Activated CD8-positive, alpha-beta memory T cell treated with anti-CD3 and anti-CD28 coated beads, Interleukin-2, amount 50 U/mL, for 24 hours (primary cell): ENCODE results near the gene IL1RAPL1.
"Not testable (repeated sequence)": the region's sequence is repeated elsewhere in the genome, so short reads cannot be mapped to it uniquely, and the experiment has no call there.

Experiments
- DNase-seq: peaks from one replicate; pipeline ENCODE4 v3.0.0-alpha.2; 2020; ENCODE audit errors: extremely low read depth

Gene IL1RAPL1

DNA sequence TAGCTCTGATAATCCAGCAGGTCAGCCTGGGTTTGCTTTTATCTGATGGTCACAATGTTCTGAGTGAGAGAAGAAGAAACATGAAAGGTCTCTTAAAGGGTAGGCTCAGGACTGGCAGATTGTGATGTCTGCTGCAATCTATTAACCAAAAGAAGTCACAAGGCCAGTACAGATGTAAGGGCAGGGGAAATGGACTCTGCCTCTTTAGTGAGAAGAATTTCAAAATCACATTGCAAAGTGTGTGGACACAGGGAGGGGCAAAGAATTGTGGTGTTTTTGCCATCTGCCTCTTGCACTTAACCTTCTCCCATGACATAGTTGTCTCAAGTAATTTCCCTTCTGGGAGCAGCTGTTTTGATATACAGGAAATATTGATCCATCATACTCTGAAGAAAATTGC, 40.9 kb downstream of the IL1RAPL1 start:
- no peak for DNase-seq

DNA sequence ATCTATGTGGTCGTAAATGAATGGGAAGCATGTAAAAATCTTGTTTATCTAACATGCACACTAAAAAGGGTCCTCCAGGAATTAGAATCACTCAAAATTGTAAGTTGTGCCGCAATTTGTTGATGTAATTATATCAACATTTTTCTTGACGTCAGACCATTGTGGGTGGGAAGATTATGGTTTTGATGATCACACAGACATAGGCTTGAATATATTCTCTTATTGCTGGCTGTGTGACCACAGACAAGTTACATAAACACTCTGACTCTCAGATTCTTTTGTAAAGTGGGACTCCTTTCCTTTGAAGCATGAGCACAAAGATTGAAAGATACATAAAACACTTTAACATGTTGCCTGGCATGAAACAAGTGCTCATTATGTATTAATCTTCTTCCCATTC, 51.5 kb downstream of the IL1RAPL1 start:
- no peak for DNase-seq

DNA sequence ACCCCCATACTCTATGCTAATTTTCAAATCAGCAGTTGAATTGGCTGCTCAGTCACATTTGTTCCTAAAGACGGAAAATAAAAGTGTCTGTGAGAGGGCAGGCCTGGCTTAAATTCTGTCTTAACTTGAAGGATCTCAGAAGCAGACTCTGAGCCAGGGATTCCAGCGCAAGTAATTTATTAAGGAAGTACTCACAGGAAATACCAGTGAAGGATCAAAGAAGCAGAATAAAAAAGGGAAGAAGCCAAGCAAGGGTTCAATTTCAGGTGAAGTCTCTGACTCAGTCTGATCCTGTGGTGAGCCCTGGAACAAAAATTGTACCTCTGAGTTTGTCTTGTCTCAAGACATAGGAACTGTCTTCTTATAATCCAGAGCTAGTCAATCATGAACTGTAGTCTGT, 52.2 kb downstream of the IL1RAPL1 start:
- no peak for DNase-seq

DNA sequence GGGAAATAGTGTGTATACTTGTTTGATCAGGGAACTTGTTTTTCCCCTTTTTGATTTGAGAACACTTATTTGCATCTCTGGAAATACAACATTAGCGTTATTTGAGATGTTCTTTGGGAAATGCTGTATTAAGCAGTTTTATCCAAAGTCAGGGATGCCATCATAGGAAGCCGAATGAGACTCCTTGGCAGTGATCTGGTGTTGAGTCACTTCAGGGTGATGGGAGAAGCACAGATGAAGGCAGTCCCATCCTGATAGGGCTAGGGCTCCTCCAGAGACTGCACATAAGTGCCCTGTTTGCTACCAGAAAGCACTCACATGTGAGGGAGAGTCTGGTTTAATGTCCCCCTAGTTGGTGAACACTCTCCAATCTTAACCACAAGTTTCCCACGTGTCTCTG, 62.3 kb downstream of the IL1RAPL1 start:
- DNase-seq = no peak

DNA sequence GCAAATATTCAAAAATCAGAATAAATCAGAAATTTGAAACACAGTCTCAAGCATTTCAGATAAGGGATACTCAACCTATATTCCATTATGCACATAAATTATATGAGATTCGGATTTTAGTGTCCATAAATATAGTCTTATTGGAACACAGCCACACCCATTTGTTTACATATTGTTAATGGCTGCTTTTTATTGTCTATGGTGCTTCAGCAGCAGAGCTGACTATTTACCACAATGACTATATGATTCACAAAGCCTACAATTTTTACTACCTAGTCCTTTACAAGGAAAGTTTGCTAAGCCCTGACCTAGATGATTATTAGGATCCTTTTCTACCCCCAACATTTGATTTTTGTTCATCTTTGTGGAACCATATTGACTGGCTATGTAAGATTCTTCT, 63.9 kb downstream of the IL1RAPL1 start:
- no peak for DNase-seq

DNA sequence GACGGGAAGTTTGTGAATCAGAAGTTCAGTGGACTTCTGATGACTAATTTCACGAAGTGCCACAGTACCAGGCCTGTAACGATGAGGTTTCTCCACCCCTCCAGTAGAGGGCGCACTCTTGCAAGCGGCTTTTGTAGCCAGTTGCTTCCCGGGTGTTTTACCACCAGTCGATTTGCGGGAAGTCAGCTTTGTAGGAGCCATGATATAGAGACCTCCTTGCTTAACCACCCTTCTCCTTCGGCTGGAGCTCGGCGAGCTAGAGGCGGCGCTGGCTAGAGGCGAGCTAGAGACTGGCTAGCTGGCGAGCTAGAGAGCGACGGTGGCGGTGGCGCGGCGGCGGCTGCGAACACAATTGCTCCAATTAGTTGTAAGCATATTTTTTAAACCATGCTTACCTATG, 72.0 kb downstream of the IL1RAPL1 start:
- no peak for DNase-seq

DNA sequence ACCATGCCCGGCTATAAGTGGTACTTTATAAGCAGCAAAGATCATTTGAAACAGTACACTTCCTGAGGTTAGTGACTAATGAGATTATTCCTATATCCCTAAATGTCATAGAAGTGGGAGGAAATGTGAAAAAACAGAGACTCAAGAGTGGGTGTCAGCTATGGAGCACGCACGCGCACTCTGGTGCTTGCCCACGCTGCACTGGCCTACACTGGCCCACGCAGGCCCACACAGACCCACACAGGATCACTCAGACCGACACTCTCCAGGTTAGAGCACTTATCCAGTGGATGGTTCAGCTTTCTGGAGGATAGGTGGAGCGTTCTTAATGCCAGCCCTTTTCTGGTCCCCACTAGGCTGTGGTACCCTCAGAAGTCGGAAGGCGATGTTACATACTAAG, 78.5 kb downstream of the IL1RAPL1 start:
- DNase-seq = no peak

DNA sequence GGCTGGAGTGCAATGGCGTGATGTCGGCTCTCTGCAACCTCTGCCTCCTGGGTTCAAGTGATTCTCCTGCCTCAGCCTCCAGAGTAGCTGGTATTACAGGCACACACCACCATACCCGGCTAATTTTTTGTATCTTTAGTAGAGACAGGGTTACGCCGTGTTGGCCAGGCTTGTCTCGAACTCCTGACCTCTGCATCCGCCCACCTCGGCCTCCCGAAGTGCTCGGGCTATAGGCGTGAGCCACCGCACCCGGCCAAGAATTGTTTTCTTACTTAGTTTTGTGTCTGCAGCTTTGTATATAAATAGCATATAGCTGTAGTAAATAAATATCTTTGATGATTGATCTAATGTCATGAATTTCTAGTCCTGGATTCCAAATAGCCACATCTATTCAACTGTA, 81.1 kb downstream of the IL1RAPL1 start:
- no peak for DNase-seq

DNA sequence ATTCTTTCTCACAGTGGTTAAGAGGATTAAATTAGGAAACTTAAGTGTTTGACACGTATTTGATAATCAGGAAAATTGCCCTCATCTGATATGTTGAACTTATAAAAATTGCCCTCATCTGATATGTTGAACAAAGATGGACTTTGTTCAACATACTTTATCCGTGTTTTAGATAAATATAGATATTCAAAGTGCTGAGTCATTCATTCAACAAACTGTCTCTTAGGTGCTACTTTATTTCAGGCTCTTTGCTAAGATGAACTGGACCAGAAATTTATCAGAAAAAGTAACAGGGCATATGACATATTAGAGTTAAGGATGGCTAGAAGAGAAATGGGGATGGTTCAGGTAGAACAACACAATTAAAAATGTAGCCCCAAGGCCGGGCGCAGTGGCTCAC, 81.7 kb downstream of the IL1RAPL1 start:
- no peak for DNase-seq

DNA sequence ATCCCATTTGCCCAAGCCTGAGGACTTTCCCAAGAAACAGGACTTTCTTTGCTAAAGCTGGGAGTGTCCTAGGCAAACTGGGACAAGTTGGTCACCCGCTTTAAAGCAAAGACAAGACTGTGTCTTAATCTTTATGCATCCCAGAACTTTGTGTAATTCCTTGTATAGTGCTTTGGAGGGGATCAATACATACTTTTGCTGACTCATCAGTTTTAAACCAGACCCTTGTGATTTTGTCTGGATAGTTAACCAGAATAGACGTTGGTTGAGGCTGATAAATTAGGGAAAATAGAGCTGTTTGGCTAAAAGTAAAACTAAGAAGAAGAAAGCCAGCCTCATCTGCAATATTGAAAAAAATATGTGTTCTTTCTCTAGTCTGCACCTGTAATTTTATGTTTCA, 82.8 kb downstream of the IL1RAPL1 start:
- DNase-seq = no peak

DNA sequence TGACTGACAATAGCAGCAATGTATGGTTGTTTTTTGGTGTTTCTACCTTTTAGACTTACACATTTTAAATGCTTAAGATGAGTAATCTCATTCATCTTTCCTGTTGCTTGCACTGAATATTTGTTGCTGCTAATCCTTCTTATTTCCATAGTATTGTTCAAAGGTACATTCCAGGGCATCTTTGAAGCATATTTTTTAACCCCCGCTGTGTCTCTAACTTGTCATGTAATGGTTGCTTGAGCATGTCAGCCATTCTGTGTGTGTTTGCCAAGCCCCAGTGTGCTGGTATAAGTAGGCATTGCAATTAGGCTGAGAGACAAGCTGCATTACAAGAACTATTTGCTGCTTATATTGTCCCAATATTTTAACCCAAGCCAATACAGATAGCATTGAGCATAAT, 87.9 kb downstream of the IL1RAPL1 start:
- no peak for DNase-seq

DNA sequence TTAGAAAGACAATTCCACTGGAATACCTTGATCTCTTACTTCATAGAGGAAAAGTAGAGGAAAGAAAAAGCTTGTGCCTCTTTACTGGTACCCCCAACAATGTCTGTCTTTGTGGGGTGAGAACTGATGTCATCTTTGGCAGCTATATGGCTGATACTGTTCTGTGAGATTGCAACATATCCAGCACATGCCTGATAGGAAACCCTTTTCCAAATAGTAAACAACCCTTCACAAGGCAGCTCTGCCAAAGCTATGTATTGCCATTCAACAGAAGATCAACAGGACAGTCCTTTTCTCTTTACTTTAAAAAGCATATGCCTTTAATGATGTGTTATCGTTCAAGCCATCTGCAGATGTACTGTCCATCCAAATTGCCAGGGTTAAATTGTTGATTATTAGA, 105.9 kb downstream of the IL1RAPL1 start:
- DNase-seq = no peak

DNA sequence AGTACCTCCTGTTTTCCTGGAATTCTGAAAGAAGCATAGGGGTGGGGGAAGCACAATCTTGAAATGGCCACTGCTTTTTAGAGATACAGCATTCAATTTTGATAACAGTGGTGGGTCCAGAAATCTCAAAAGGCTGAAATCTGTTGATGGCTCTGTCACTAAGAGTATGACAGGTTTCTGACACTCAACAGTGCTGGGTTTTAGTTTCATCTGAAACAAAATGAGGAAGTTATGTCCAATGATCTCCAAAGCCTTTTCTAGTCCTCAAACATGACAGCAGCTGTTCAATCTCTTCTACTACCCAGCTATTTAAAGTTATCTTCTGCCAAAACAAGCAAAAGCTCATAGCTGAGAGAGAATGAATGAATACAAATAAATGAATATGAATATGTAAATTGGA, 110.5 kb downstream of the IL1RAPL1 start:
- DNase-seq = no peak

DNA sequence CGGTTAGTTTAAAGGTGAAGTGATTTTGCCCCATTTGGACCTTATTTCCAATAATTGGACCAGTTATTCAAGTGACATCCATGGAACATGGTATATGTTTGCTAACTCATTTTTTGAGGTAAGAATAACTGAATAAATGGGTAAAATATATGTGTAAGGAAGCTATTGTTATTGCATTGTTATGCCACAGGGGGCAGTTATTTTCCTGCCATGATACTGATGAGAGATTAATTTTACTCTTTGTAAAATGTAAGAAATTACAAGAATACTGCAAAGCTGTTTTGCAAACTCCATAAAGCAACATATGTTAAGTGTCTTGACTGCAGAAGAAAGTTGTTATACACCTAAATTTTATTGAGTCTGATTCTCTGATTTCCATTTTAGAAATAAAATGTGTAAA, 114.0 kb downstream of the IL1RAPL1 start:
- no peak for DNase-seq

DNA sequence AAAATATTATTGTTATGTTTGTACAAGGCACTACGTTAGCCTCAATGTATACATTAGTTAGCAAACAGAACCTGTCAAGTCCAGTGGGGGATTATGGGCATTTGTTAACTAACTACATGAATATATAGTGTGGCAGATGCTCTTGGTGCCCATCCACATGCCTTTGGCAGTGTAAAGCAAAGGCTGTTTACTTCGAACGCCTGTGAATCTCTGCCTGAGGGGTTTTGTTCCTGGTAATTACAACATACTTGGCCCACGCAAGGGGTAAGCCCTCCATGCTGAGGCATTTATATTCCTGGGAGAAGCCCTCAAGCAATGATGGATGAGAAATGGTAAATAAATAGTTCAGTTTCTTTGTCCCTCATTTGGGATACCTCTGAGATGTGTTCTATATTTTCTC, 119.7 kb downstream of the IL1RAPL1 start:
- no peak for DNase-seq

DNA sequence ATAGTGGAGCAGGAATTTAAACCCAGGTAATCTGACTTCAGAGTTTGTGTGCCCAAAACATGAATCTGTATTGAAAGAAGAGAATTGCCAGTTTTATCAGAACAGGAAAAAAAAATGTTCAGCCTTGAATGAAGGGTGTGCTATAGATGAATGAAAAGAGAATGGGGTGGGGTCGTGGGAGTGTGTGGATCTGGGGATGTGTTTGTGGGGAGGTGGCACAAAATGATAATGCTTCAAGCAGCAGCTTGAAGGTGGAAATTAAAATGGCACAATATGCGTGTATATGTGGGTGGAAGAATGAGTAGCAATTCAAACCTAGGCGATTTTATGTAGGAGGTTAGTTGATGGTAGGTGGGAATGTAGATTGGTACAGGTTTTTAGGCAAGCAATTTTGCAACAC, 122.2 kb downstream of the IL1RAPL1 start:
- DNase-seq = no peak

DNA sequence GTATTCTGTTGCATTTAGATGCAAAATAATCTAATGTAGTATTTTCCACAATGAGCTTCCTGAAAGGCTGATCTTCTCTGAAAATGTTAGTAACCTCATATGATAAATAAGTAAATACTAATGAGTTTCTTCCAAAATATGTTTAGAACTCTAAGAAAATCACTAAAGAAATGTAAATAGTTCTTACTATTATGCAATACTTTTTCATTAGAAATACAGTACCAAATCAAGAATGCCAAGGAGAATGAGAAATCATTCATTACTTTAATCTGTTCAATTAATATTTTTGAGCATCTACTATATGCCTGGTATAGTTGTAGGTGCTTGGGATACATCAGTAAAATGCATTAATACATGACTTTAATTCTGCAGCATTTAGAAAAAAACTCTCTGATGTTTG, 130.6 kb downstream of the IL1RAPL1 start:
- DNase-seq = no peak

DNA sequence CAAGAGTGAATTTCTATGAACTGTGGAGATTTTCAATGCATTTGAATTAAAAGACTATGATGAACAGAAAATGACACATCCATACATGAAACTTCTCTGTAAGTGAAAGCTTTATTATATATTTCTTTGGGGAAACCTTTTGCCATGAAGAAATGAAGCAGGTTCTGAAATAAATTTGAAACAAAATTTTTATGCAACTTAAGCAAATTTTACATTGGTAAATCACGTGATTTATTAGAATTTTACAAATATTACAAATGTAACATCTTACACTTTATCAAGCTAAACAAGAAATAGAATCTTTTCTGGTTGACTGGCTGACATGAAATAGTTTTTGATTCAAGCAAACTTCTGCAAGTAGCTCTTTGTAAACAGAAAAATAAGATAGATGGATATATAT, 131.2 kb downstream of the IL1RAPL1 start:
- no peak for DNase-seq

DNA sequence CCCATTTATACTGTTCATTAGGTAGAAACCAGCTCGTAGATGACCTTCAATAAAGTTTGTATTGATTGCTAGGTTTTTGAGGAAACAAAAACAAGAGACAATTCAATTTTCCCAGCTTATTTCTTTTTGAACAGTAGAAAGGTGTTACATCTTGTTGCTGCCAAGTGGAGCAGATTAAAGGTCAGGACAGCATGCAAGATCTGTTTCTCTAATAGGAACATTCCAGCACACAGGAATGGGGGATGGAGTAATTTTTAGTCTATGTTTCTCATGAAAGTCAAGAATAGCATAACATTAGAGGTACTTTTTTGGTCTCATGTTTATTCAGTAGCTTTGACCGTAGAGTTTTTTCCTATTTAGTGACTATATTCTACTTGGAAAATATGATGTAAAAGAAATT, 132.4 kb downstream of the IL1RAPL1 start:
- no peak for DNase-seq

DNA sequence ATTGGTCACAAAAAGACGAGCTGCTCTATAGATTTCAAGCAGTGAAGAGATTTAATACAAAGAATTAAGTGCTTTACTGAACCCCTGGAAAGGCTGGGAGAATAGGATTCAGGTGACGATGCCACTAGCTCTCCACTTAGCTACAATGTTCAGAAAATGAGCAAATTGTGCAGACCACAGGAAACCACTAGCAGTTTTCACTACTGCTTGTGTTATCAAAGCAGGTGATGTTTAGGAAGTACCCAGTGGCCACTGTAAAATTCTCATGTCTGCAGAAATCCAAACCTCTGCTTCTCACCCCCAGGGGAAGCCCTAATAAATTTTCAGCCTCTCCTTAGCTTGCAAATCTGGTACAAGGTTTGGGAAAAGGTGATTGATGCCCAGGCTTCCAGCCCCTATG, 165.1 kb downstream of the IL1RAPL1 start:
- DNase-seq = no peak

DNA sequence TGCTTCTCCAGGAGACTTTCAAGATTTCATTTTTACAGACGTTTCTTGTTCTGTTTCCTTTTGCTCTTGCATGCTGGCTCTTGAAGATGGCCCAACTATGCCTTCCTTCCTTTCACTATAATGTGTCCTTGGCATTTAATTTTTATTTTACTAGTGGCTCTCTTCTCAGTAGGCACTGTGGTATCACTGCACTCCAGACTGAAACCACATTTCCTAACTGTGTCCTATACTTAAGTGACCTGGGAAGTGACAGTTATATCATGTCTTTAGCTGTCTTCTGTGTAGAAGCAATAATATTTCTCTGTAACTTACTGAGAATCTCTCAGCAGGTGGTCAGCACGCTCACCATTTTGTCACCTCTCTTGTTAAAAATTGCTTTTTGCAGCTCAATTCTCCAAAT, 168.9 kb downstream of the IL1RAPL1 start:
- no peak for DNase-seq

DNA sequence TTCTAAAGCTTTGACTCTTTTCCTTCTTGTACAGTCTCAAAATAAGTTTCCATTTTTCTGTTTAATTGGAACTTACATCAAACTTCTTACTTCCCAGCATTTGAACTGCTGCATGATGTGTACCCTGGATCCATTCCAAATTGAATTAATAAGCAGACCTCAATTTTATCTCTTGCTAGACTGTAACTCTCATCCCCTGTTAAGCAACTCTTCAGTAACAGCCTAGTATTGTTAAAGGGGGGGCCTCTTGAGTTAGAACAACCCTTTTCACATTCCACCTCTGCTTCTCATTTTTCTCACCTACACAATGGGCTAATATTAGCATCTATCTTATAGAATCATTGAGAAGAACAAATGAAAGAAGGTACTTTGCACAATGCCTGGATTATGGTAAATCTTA, 169.4 kb downstream of the IL1RAPL1 start:
- DNase-seq = no peak

DNA sequence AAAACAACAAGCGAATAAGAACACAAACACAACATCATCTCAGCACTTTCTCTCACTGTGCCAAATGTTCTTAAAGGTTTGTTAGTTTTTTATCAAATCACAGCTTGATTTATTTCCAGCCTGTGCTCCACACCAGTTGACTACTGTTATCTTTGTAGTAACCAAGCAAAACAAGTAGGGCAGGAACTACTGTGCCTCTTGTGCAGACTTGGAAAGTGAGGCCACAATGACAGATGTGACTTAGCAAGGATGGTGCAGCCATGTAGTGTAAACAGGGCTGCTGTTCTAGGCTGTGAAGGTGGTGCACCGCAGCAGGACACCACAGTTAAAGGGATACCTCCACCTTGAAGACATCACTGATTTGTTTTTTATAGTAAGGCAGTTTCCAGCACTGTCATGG, 170.0 kb downstream of the IL1RAPL1 start:
- no peak for DNase-seq

DNA sequence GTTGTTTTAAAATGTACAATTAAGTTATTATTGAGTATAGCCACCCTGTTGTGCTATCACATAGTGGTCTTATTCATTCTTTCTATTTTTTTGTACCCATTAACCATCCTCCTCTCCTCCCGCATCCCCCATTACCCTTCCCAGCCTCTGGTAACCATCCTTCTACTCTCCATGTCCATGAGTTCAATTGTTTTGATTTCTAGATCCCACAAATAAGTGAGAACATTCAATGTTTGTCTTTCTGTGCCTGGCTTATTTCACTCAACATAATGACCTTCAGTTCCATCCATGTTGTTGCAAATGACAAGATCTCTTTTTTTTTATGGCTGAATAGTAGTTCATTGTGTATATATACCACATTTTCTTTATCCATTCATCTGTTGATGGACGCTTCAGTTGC, 179.3 kb downstream of the IL1RAPL1 start:
- DNase-seq = not testable (repeated sequence)

DNA sequence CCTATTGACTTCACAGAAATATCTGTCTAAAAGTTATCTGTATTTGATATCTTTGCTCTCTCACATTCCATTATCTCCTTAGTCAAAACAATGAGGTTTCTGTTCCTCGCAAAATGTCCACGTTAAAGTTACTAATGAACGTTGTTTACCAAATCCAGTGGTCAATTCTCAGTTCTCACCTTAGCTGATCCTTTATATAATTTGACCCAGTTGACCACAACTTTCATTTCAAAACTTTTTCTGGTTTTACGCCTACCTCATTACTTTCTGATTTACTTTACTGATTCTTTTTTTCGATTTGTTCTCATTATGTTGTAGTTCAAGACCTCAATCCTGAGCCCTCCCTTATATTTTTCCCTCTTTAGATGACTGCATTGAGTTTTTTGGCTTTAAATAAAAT, 186.6 kb downstream of the IL1RAPL1 start:
- DNase-seq = no peak
